Spleen (tissue), 11 donors: Measurements from ENCODE around the gene CDK18. TPM values are rescaled to one million over a fixed set of nuclear protein-coding genes. Genes with fewer than 3 reads are reported as not detected.
A peak's percentile ranks its signal among the peaks of the same experiment; 100 is the strongest.

Experiments
- DNase-seq: peaks from one replicate; pipeline ENCODE4 v3.0.0-alpha.2; 2020
- H3K27ac ChIP-seq, 8 donors: fragments of 200-600 bp; sonication (generic) in 7 of 8; 1 replicate in 4 of 8; 2 replicates in 4 of 8; pipeline versions ENCODE4 v1.5.0 to v1.8.0; 2016 to 2021; ENCODE audit warnings: inconsistent platforms in 4 of 8, mild to moderate bottlenecking in 4 of 8, moderate library complexity in 1 of 8
- H3K27me3 ChIP-seq, 7 donors: fragments of 200-600 bp; sonication (generic) in 6 of 7; replicated peaks in 1 of 7; 1 replicate in 4 of 7; 2 replicates in 3 of 7; pipeline versions ENCODE4 v1.5.0 to v1.8.0; 2016 to 2021; ENCODE audit warnings: inconsistent platforms in 3 of 7, mild to moderate bottlenecking in 1 of 7
- H3K36me3 ChIP-seq, 6 donors: fragments of 200-600 bp; sonication (generic) in 5 of 6; 1 replicate in 4 of 6; 2 replicates in 2 of 6; pipeline versions ENCODE4 v1.5.0 to v1.8.0; 2016 to 2021; ENCODE audit warnings: inconsistent platforms in 2 of 6
- H3K4me1 ChIP-seq, 6 donors: fragments of 200-600 bp; sonication (generic) in 5 of 6; 1 replicate in 3 of 6; 2 replicates in 3 of 6; pipeline versions ENCODE4 v1.5.0 to v1.8.0; 2016 to 2021; ENCODE audit warnings: inconsistent platforms in 3 of 6
- H3K4me3 ChIP-seq, 8 donors: fragments of 200-600 bp; sonication (generic) in 7 of 8; 1 replicate in 4 of 8; 2 replicates in 4 of 8; pipeline versions ENCODE4 v1.5.0 to v1.8.0; 2016 to 2021; ENCODE audit warnings: inconsistent platforms in 4 of 8, mild to moderate bottlenecking in 4 of 8, moderate library complexity in 2 of 8
- H3K9me3 ChIP-seq, 8 donors: fragments of 200-600 bp; sonication (generic) in 7 of 8; 1 replicate in 4 of 8; 2 replicates in 4 of 8; pipeline versions ENCODE4 v1.5.0 to v1.8.0; 2016 to 2021; ENCODE audit warnings: inconsistent platforms in 4 of 8
- CTCF ChIP-seq, 11 experiments: fragments of 200-600 bp in 7 of 11; fragments of 450-650 bp in 4 of 11; sonication (generic) in 4 of 11; IDR thresholded peaks in 8 of 11; conservative IDR thresholded peaks in 3 of 11; 1 replicate in 7 of 11; 2 replicates in 4 of 11; pipeline versions ENCODE4 v1.4.0 to v1.8.0; 2016 to 2021; ENCODE audit warnings: antibody characterized with exemption in 11 of 11, inconsistent platforms in 4 of 11, mild to moderate bottlenecking in 1 of 11
- POLR2A ChIP-seq, 3 donors: fragments of 450-650 bp; IDR thresholded peaks; one replicate each; pipeline ENCODE4 v1.5.1; 2017; ENCODE audit warnings: antibody characterized with exemption in 3 of 3, mild to moderate bottlenecking in 1 of 3
- POLR2AphosphoS5 ChIP-seq, 3 donors: sonication (generic); formaldehyde crosslinking; IDR thresholded peaks; one replicate each; pipeline ENCODE4 v1.5.1; 2017; ENCODE audit warnings: antibody characterized with exemption in 3 of 3
- WGBS, 5 donors: extraction: QIAGEN DNeasy Blood & Tissue Kit in 3 of 5; methylation state at CpG; one replicate each; pipeline versions ENCODE4 v1.1.5 to v1.1.7; 2013 to 2018; 5-methylcytosine and 5-hydroxymethylcytosine counted together
- intact Hi-C: fragments of 100-400 bp; cut with DNase I; formaldehyde crosslinking; loops from one replicate; pipeline ENCODE4 v1.15.0; 2023; ENCODE audit warnings: low total_unique reads
- polyA plus RNA-seq, 3 donors: library from polyadenylated mRNA; stranded (reverse); fragments of 200-250 nt; gene quantifications; one replicate each; pipeline ENCODE4 v1.2.1, GENCODE V29; 2013
- total RNA-seq, 7 donors: library from RNA; depleted of rRNA in 3 of 7; stranded (reverse); fragments of >200 nt in 3 of 7; fragmentation: NEBNext Ultra II Directional in 4 of 7; extraction: Animal tissue kit (Norgen Biotek cat#: 25700) in 4 of 7; gene quantifications; one replicate each; pipeline versions ENCODE4 v1.1.0 to v1.2.1, GENCODE V29; 2016 to 2021
- donor health status: healthy with polysubstance abuse.
- donor health status: DM: no; HTN: no; CAD: no; lungs with moderate emphysema.
- donor health status: DM: no; HTN: no; CAD: no.
- donor health status: Bipolar disorder and iron deficiency.
- donor health status: healthy.
- donor health status: DM: no; HTN: no; CAD: no.
- donor health status: DM: yes; HTN: yes; CAD: no.

CDK18 gene
- total and polyA plus RNA-seq, 10 donors: 3.5 to 25.3 (median 17.8) TPM

GRCh38 chr1:205572421-205572820, 68.0 kb downstream of the CDK18 start:
- H3K4me1 ChIP-seq: peaks cover 0 to 16% (median 12%) of the 10 kb centered on the region in 6 donors
- intact Hi-C loops: no loop called here
- DNase-seq: no peak
- peaks cover 0 to 56% (median 24%) of the 10 kb centered on the region in 7 donors for H3K27me3 ChIP-seq
- no peak overlapping the region for H3K27ac ChIP-seq
- TF ChIP-seq POLR2AphosphoS5 (IDR thresholded peaks at IDR 0.05) (no peak), POLR2A (IDR thresholded peaks at IDR 0.05) (no peak), CTCF (IDR thresholded peaks at IDR 0.05 in 8 of 11, conservative IDR thresholded peaks at IDR 0.05 in 3 of 11) (no peak)
- H3K36me3 ChIP-seq: no peaks in the 10 kb centered on the region
- no peaks in the 10 kb centered on the region for H3K9me3 ChIP-seq
- no peak overlapping the region for H3K4me3 ChIP-seq
- 29 to 100% (median 83%) methylated on average over 1 of the region's 1 CpG for WGBS, 5 donors

- no peak for DNase-seq
- H3K27ac ChIP-seq: no peak overlapping the region
- 43 to 81% (median 55%) methylated on average over 1 of the region's 1 CpG for WGBS, 5 donors
- H3K9me3 ChIP-seq: no peaks in the 10 kb centered on the region
- peaks cover 0 to 33% (median 0%) of the 10 kb centered on the region in 7 donors for H3K27me3 ChIP-seq
- intact Hi-C loops: no loop called here
- no peaks in the 10 kb centered on the region for H3K36me3 ChIP-seq
- TF ChIP-seq POLR2AphosphoS5 (IDR thresholded peaks at IDR 0.05) (no peak), CTCF (IDR thresholded peaks at IDR 0.05 in 8 of 11, conservative IDR thresholded peaks at IDR 0.05 in 3 of 11) (no peak), POLR2A (IDR thresholded peaks at IDR 0.05) (no peak)
- H3K4me3 ChIP-seq: no peak overlapping the region
- H3K4me1 ChIP-seq: no peaks in the 10 kb centered on the region
Measured at GRCh38 chr1:205575294-205575885, 70.9 kb downstream of the CDK18 start.

GRCh38 chr1:205576011-205576410, 71.5 kb downstream of the CDK18 start:
- TF ChIP-seq POLR2AphosphoS5 (IDR thresholded peaks at IDR 0.05) (no peak), POLR2A (IDR thresholded peaks at IDR 0.05) (no peak), CTCF (IDR thresholded peaks at IDR 0.05 in 8 of 11, conservative IDR thresholded peaks at IDR 0.05 in 3 of 11) (no peak)
- Histone ChIP-seq H3K36me3 (no peaks in the 10 kb centered on the region), H3K4me3 (no peak overlapping the region), H3K4me1 (no peaks in the 10 kb centered on the region), H3K27me3 (peaks cover 0 to 30% (median 0%) of the 10 kb centered on the region in 7 donors), H3K9me3 (no peaks in the 10 kb centered on the region), H3K27ac (no peak overlapping the region)
- no peak for DNase-seq
- 74 to 85% (median 82%) methylated on average over 3 of the region's 3 CpGs for WGBS, 5 donors
- intact Hi-C loops: no loop called here

GRCh38 chr1:205576805-205577761, 72.6 kb downstream of the CDK18 start:
- Histone ChIP-seq H3K4me1 (peaks cover 0 to 7% (median under 1%) of the 10 kb centered on the region in 6 donors), H3K27me3 (peaks cover 0 to 21% (median 0%) of the 10 kb centered on the region in 7 donors), H3K4me3 (no peak overlapping the region), H3K27ac (no peak overlapping the region), H3K36me3 (no peaks in the 10 kb centered on the region), H3K9me3 (no peaks in the 10 kb centered on the region)
- 79 to 87% (median 84%) methylated on average over 19 to 22 of the region's 22 CpGs for WGBS, 5 donors
- TF ChIP-seq POLR2A (IDR thresholded peaks at IDR 0.05) (no peak), POLR2AphosphoS5 (IDR thresholded peaks at IDR 0.05) (no peak), CTCF (IDR thresholded peaks at IDR 0.05 in 8 of 11, conservative IDR thresholded peaks at IDR 0.05 in 3 of 11) (no peak)
- intact Hi-C loops: no loop called here
- DNase-seq: peak; percentile 12
